ENCODE results near the gene TAS2R40.
"Not testable (repeated sequence)": the region's sequence is repeated elsewhere in the genome, so short reads cannot be mapped to it uniquely, and the experiment has no call there.

GRCh38 chr7:143264196-143264568 is 42.3 kb downstream of the TAS2R40 start:
- TF ChIP-seq CTCF (IDR thresholded peaks at IDR 0.05 in 2 of 3, conservative IDR thresholded peaks at IDR 0.05 in 1 of 3; ENCODE audit: borderline replicate concordance in 1 of 3, insufficient read depth in 1 of 3, low read depth in 2 of 3, low read length in 2 of 3); EZH2phosphoT487 (IDR thresholded peaks at IDR 0.05; ENCODE audit: borderline replicate concordance); SP1 (IDR thresholded peaks at IDR 0.05; ENCODE audit: low read depth); ATF3 (IDR thresholded peaks at IDR 0.05); REST (IDR thresholded peaks at IDR 0.05; ENCODE audit: low read depth); POLR2A (IDR thresholded peaks at IDR 0.05; ENCODE audit: borderline replicate concordance, extremely low read depth, insufficient read depth, insufficient read length); CEBPB (IDR thresholded peaks at IDR 0.05; ENCODE audit: low read depth): not testable (repeated sequence)

Data from HCT116 (cell line).